HG02840 (cell line): ENCODE measurements around the gene ANGPTL8.

ENCODE experiments used
- ATAC-seq: cut with Tn5 transposase; IDR thresholded peaks from one replicate; pipeline ENCODE4 v1.9.1; 2021; ENCODE audit warnings: mild to moderate bottlenecking, moderate library complexity, moderate number of reproducible peaks; ENCODE audit not compliant: unreplicated experiment, low FRiP score

The ANGPTL8 gene

DNA sequence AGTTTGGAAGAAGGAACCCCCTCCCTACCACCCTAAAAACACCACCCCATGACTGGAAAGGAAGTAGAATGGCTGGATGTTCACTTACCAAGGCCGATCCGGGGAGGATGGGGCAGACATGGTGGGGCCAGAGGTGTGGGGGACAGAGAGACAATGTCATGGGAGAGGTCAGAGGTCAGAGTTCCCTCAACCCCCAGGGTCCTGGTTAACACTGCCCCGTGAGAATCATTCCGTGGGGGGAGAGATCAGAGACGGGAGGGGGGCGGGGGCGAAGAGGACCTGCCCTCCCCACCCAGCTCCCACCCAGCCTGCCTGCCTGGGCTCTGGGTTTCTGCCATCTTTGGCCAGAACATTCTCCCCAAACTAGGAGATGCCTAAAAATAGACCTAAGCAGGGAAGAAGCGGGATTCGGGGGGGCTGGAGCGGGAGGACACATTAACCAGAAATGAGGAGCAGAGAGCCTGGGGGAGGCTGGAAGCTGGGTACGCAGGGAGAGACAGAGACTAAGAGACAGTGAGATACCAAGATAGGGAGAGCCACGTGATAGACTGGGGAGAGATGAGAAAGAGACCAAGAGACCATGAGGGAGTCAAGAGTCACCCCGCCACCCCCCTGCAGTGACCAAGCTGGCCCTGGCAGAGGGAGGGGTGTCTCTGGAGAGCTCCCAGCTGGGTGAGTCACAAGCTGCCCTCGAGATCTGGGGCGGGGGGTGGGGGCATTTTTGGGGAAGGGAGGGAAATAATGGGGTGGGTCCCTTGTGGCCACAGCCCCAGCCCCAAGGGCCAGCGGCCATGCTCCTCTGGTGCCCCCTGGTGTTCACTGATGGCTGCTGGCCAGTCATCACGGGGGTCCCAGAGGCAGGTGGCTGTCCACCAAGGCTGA, 36.0 kb upstream of the ANGPTL8 start:
- no peak for ATAC-seq

DNA sequence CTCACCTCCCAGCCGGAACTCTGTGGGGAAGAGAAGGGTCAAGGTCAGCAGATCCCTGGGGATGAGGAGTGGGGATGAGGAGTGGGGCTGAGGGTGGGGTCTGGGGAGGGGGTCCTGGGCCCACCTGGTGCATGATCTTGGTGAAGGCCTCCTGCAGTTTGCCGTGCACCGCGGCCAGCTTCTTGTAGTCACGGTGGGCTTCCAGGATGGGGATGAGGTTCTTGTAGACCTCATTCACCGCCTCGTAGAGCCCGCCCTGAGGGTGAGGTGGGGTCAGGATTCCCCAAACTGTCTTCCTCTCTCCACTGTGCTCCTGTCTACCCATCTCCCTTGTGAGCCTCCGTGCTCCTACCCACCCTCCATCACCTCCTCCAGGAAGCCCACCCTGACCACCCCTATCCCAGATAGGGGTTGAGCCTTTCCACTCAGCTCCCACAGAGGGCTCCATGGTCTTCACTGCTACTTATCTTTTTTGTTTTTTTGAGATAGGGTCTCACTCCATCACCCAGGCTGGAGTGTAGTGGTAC, 35.3 kb upstream of the ANGPTL8 start:
- ATAC-seq = no peak

DNA sequence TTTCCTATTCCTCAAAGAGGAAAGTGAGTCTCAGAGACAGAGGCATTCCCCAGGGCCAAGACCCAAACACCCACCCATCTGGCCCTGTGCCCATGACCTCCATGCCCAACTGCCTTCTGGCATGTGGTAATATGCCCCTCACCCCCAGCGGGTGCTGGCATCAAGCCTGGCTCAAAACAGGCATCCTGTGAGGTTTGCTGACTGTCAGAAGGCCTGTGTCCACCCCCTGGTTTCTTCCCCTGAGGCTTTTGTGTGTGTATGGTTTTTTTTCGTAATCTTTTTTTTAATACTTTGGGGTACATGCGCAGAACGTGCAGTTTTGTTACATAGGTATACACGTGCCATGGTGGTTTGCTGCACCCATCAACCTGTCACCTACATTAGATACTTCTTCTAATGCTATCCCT, 34.5 kb upstream of the ANGPTL8 start:
- no peak for ATAC-seq

DNA sequence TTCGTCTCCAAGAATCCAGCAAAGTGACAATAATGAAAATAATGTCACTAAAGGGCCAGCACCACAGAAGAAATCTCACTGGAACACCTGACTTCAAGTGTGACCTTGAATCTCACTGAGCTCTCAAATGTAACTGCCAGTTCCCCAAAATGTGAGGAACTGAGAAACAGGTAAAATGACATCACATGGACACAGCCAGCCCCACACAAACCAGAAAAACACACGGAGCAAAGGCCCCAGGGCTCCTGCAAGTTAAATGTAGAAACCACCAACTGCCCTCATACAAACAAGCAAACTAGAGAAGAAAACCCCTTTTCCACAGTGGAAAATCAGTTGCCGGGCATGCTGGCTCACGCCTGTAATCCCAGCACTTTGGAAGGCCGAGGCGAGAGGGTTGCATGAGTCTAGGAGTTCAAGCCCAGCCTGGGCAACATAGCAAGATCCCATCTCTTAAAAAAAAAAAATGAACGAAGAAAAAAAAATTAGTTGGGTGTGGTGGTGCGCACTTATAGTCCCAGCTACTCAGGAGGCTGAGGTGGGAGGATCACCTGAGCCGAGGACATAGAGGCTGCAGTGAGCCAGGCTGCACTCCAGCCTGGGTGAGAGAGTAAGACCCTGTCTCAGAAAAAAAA, 33.4 kb upstream of the ANGPTL8 start:
- no peak for ATAC-seq

DNA sequence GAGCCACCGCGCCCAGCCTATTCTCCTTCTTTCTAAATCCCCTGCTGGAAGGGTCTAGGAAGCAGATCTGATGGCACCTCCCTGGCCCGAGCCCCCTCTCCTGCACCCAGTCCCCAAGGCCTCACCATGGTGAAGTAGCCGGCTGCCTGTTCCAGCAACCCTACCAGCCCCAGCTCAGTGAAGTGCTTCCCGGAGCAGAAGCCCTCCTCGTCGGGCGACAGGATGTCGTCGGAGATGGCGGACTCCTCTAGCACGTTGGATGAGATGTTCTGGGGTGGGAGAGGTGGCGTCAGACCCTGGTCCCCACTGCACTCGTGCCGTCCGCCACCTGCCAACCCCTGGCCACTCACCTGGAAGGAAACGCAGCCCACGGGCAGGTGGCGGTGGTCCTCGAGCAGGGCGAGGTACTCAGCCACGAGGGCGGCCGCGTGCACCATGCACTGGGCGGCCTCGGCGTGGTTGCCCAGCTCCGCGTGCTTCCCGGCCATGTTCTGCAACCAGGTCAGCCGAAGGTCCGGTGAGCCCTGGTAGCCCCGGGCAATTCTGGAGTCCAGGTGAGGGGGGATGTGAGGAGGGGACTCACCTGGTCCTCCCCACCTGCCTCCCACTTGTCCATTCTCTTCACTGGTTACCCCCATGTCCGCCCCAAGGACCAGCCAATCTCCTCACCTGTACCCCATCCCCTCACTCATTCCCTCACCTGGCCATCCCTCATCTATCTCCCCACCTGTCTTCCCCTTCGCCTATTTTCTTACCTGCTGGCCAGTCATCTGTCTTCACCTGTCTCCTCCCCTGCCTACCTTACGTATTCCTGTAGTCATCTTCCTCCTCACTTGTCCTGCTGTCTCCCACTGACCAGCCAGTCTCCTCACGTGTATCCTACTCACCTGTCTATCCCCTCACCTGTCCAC, 30.6 kb upstream of the ANGPTL8 start:
- ATAC-seq = no peak

DNA sequence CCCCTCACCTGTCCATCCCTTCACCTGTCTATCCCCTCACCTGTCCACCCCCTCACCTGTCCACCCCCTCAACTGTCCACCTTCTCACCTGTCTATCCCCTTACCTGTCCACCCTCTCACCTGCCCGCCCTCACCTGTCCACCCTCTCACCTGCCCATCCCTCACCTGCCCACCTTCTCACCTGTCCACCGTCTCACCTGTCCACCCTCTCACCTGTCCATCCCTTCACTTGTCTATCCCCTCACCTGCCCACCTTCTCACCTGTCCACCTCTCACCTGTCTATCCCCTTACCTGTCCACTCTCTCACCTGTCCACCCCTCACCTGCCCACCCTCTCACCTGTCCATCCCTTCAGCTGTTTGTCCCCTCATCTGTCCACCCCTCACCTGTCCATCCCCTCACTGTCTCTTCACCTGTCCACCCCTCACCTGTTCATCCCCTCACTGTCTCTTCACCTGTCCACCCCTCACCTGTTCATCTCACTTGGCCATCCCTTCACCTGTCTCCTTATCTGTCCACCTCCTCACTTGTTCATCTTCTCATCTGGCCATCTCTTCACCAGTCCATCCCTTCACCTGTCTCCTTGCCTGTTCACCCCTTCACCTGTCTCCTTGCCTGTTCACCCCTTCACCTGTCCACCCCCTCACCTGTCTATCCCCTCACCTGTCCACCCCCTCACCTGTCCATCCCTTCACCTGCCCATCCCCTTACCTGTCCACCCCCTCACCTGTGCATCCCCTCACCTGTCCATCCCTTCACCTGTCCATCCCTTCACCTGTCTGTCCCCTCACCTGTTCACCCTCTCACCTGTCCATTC, 29.4 kb upstream of the ANGPTL8 start:
- ATAC-seq = no peak

DNA sequence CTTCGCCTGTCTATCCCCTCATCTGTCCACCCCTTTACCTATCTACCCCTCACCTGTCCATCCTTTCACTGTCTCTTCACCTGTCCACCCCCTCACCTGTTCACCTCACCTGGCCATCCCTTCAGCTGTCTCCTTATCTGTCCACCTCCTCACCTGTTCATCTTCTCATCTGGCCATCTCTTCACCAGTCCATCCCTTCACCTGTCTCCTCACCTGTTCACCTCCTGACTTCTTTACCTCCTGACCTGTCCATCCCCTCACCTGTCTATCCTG, 28.8 kb upstream of the ANGPTL8 start:
- ATAC-seq = no peak

DNA sequence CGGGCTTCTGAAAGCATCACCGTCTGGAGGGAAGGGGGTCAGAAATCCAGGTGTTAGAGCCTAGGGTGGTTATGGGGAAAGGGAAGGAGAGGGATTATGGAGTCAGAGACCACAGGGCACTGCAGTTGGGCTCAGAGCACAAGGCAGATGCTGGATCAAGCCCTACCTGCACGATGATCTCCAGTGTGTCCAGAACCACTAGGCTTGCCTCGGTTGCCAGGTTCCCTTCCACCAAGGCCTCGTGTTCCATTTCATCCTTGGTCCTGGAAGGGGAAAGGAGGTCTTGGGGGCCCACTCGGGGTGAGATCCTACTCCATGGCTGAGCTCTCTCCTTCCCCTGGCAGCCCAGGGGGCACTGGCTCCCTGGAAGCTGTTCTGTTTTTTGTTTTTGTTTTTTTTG, 25.0 kb upstream of the ANGPTL8 start:
- ATAC-seq = no peak

DNA sequence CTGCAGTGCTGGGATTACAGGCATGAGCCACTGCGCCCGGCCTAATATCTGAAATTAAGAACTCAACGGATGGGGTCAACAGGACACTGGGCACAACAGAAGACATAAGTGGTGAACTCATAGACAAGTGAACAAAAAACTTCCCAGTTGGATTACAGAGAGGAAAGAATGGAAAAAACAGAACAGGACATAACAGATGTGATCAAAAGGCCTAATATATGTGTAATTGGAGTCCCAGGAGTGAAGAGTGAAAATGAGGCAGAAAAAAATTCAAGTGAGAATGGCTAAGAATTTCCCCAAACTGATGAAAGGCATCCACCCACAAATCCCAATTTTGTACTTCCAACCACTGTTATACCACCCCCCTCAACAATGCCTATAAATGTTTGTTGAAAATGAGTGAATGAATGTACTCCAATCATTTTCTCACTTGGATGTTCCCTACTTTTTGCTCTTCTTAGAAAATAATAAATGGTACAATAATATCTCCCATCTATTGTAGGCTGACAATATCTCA, 18.3 kb upstream of the ANGPTL8 start:
- ATAC-seq = no peak

DNA sequence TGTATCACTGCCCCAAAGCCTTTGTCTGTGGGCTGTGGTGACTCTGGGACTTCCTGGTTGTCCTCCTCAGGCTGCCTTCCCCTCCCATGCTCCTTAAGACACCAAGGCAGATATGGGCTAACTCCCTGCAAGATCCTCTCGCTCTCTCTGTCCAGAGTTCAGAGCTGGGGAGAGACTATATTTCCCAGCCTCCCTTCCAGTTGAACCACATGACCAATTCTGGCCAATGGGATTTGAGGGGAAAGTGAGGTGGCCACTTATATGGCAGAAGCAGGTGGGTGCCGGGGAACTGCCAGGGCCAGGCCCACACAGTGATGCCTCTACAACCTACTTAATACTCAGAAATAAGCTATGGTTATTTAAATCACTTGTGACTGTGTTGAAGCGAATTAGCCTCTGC, 16.2 kb upstream of the ANGPTL8 start:
- ATAC-seq = no peak

DNA sequence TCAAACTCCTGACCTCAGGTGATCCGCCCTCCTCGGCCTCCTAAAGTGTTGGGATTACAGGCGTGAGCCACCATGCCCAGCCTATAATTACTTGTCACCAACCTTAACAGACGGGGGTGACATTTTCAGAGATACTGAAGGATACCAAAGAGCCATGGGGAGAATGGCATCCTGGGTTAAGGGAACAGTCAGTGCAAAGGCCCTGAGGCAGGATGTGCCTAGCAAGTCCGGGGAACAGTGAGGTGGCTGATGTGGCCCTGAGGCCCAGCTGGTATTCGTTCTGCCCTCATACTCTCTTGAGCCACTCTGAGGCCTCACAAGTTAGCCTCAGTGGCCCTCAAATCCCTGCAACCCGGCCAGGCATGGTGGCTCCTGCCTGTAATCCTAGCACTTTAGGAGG, 15.0 kb upstream of the ANGPTL8 start:
- no peak for ATAC-seq

DNA sequence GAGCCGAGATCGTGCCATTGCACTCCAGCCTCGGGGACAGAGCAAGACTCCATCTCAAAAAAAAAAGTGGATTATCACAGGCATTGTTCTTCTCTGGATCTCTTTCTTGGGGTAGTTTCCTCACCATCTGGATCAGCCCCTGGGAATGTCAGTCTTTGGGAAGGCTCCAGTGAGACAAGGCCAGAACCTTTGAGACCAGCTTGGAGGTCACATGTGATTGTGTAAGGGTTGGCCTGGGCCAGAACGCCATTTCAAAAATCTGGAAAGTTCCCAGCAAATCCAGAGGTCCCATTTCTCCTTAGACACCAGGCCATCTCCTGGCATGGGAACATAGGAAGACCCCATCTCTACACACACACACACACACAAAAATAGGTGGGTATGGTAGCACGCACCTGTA, 14.2 kb upstream of the ANGPTL8 start:
- ATAC-seq = no peak

DNA sequence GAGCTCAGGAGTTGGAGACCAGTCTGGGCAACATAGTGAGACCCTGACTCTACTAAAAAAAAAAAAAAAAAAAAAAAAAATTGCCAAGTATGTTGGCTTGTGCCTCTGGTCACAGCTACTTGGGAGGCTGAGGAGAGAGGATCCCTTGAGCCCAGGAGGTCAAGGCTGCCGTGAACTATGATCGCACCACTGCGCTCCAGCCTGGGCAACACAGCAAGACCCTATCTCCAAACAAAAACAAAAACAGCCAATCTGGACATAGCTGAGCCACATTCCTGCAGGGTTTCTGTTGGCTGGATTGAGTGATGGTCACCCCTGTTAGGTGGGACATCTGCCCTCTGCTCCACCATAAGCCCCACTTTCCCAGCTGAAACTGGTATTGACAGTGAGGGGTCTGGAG, 13.6 kb upstream of the ANGPTL8 start:
- ATAC-seq = no peak

DNA sequence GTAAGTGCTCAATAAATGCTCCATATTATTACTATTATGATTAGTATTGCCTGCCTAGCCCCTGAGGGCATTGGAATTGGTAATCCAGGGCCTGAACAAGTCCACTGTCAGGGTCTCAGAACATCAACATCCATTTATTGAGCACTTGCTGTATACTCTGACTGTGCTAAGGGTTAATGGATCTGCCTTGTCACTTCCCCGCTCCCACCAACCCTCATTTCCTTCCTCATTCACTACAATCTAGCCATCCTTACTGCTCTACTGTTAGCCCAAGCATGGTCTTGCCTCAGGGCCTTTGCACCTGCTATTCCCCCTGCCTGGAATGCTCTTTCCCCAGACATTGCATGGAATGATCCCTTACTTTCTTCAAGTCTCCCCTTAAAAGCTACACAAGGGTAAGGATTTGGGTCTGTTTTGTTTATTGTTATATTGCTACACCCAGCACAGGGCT, 12.7 kb upstream of the ANGPTL8 start:
- no peak for ATAC-seq

DNA sequence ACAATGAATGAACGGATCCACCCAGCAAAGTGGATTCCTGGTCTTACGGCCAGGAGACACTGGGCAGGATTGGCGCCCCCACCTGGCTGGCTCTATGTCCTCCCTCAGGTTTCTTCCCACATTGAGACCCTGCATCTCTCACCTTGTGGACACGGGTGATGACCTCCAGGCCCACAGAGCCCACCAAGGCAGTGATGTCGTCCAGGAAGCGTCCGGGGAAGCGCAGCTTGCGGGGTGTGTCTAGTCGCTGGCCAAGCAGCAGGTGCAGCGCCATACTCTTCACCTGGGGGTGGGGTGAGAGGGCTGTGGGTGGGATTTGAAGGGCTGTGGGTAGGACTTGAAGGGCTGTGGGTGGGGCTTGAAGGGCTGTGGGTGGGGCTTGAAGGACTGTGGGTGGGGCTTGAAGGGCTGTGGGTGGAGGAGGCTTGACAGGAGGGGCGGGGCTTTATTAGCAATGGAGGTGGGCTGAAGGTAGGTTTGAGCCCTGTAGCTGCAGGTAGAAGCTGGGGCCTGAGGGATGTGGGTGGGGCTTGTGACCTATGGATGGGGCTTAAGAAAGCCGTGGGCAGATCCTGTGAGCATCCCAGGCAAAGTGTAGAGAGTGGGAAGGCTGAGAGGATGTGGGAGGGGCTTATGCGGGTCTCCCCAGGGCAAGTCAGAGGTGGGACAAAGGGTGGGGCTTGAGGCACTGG, 12.1 kb upstream of the ANGPTL8 start:
- ATAC-seq = no peak

DNA sequence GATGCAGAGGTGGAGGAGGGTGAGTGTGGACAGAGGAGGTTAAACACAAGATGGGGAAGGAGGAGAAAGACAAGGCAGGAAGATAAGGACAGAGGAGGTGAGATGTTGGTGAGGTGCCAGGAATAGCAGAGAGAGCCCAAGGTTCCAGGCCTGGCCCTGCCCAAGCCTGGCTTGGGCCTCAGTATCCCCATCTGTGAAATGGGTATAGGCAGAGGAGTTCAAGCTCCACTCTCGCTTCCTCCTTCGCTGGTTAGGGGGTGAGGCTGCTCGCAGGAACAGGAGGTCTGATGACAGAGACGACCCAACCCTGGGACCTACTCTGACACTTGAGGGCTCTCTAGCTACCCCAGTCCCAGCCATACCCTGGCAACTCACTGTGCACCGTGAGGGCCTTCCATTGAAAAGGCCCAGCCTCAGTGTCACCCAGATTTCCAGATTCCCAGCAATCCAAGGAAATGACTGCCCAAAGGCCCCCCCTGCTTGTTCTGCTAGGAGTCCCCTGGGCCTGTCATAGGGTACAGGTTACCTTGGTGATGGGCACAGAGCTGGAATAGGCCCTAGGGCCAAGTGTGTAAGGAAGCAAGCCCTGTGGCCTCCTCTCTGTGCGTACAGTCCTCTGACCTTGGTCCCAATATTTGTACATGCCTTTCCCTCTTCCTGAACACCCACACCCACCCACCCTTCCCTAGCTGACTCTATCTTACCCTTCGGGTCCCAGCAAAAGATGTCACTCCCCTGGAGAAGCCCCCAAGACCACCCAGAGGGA, 8.6 kb upstream of the ANGPTL8 start:
- ATAC-seq = no peak

DNA sequence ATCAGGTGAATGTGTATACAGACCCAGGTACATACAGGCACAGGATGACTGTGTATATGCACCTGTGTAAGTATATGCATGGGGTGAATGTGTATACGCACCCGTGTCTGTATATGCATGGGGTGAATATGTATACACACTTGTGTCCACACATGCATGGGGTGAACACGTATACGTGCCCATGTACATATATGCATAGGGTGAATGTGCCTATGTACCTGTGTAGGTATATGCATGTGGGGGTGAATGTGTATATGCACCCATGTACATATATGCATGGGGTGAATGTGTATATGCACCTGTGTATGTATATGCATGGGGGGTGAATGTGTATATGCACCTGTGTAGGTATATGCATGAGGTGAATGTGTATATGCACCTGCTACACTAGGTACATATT, 6.9 kb upstream of the ANGPTL8 start:
- ATAC-seq = no peak

DNA sequence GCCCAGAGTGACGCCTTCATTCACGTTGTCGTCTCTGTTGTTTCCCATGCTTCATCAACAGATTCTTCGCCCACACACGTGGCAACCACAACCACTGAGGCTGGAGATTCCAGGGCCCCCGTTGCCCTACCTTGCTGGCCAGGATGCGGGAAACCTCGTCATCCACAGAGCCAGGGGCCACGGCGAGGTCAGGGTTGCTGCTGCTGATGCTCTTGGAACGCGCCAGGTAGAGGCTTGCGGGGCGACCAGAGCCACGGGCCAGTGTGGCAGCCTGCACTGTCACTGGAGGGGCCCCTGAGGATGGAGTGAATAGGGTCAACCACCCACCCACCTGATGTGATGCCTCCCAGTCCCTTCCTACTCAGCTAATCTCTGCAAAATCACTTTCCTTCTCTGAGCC, 6.3 kb upstream of the ANGPTL8 start:
- ATAC-seq = no peak
